Tibial artery (tissue), 4 donors: Measurements from ENCODE around the gene TMEM8B.

Experiments
- DNase-seq, 2 donors: peaks; one replicate each; pipeline ENCODE4 v3.0.0-alpha.2; 2019
- H3K27ac ChIP-seq, 2 donors: fragments of 200-600 bp; sonication (generic) in 1 of 2; 1 replicate in 1 of 2; 2 replicates in 1 of 2; pipeline ENCODE4 v1.5.1; 2018 to 2019; ENCODE audit warnings: mild to moderate bottlenecking in 1 of 2
- H3K27me3 ChIP-seq, 2 donors: fragments of 200-600 bp; sonication (generic) in 1 of 2; one replicate each; pipeline versions ENCODE4 v1.5.1 to v1.6.0; 2016 to 2019
- H3K36me3 ChIP-seq, 3 donors: fragments of 200-600 bp; sonication (generic) in 2 of 3; one replicate each; pipeline ENCODE4 v1.5.1; 2016 to 2019; ENCODE audit warnings: mild to moderate bottlenecking in 2 of 3
- H3K4me1 ChIP-seq, 4 donors: fragments of 200-600 bp; sonication (generic) in 2 of 4; 1 replicate in 3 of 4; 2 replicates in 1 of 4; pipeline ENCODE4 v1.5.1; 2016 to 2019
- H3K4me3 ChIP-seq, 2 donors: fragments of 200-600 bp; sonication (generic) in 1 of 2; 1 replicate in 1 of 2; 2 replicates in 1 of 2; pipeline ENCODE4 v1.5.1; 2018 to 2019; ENCODE audit warnings: mild to moderate bottlenecking in 2 of 2
- H3K9me3 ChIP-seq, 3 donors: fragments of 200-600 bp; sonication (generic) in 1 of 3; one replicate each; pipeline ENCODE4 v1.5.1; 2016 to 2019
- CTCF ChIP-seq, 2 experiments: fragments of 200-600 bp in 1 of 2; fragments of 450-650 bp in 1 of 2; IDR thresholded peaks; one replicate each; pipeline ENCODE4 v1.5.1; 2017 to 2019; ENCODE audit warnings: antibody characterized with exemption in 2 of 2, mild to moderate bottlenecking in 1 of 2, moderate library complexity in 1 of 2
- intact Hi-C: fragments of 100-400 bp; cut with DNase I; formaldehyde crosslinking; loops from one replicate; pipeline ENCODE4 v1.15.0; 2023; ENCODE audit warnings: low total_unique reads

TMEM8B gene

GRCh38 chr9:35835216-35835632, 6.2 kb downstream of the TMEM8B start:
- no peak overlapping the region for H3K4me3 ChIP-seq
- peaks cover 0 to 12% (median 6%) of the 10 kb centered on the region in 3 donors for H3K36me3 ChIP-seq
- no peak for TF ChIP-seq CTCF (IDR thresholded peaks at IDR 0.05)
- DNase-seq: no peak
- intact Hi-C loops: no loop called here
- no peaks in the 10 kb centered on the region for H3K27me3 ChIP-seq
- H3K9me3 ChIP-seq: no peaks in the 10 kb centered on the region
- H3K27ac ChIP-seq: no peak overlapping the region
- H3K4me1 ChIP-seq: peaks cover 0 to 51% (median 27%) of the 10 kb centered on the region in 4 donors

- Histone ChIP-seq H3K9me3 (no peaks in the 10 kb centered on the region), H3K27ac (no peak overlapping the region), H3K36me3 (peaks cover 0 to 13% (median 6%) of the 10 kb centered on the region in 3 donors), H3K4me1 (peaks cover 0 to 46% (median 21%) of the 10 kb centered on the region in 4 donors), H3K27me3 (no peaks in the 10 kb centered on the region), H3K4me3 (no peak overlapping the region)
- TF ChIP-seq CTCF (IDR thresholded peaks at IDR 0.05): no peak
- intact Hi-C loops: no loop called here
- DNase-seq: no peak
Observed at GRCh38 chr9:35835766-35836165, 6.7 kb downstream of the TMEM8B start.

- Histone ChIP-seq H3K9me3 (no peaks in the 10 kb centered on the region), H3K4me1 (peaks cover 0 to 37% (median 15%) of the 10 kb centered on the region in 4 donors), H3K27ac (no peak overlapping the region), H3K36me3 (peaks cover 0 to 21% (median 6%) of the 10 kb centered on the region in 3 donors), H3K4me3 (no peak overlapping the region), H3K27me3 (no peaks in the 10 kb centered on the region)
- DNase-seq: no peak
- TF ChIP-seq CTCF (IDR thresholded peaks at IDR 0.05): no peak
- intact Hi-C loops: no loop called here
Observed at GRCh38 chr9:35836595-35836994, 7.6 kb downstream of the TMEM8B start.

GRCh38 chr9:35839926-35840325, 10.9 kb downstream of the TMEM8B start:
- intact Hi-C loops: no loop called here
- peaks cover 0 to 15% (median 8%) of the 10 kb centered on the region in 4 donors for H3K4me1 ChIP-seq
- no peaks in the 10 kb centered on the region for H3K9me3 ChIP-seq
- H3K27ac ChIP-seq: no peak overlapping the region
- no peak overlapping the region for H3K4me3 ChIP-seq
- no peak for TF ChIP-seq CTCF (IDR thresholded peaks at IDR 0.05)
- peaks cover 0 to 21% (median 13%) of the 10 kb centered on the region in 3 donors for H3K36me3 ChIP-seq
- DNase-seq: no peak
- no peaks in the 10 kb centered on the region for H3K27me3 ChIP-seq

GRCh38 chr9:35840881-35841644, 12.0 kb downstream of the TMEM8B start:
- Histone ChIP-seq H3K9me3 (no peaks in the 10 kb centered on the region), H3K36me3 (peaks cover 0 to 11% (median 7%) of the 10 kb centered on the region in 3 donors), H3K27ac (no peak overlapping the region), H3K4me3 (no peak overlapping the region), H3K4me1 (peaks cover 0 to 22% (median 12%) of the 10 kb centered on the region in 4 donors), H3K27me3 (no peaks in the 10 kb centered on the region)
- intact Hi-C loops: no loop called here
- TF ChIP-seq CTCF (IDR thresholded peaks at IDR 0.05): no peak
- no peak for DNase-seq
